ENCODE data around the gene ZCCHC3.
"Not testable (repeated sequence)": the region's sequence is repeated elsewhere in the genome, so short reads cannot be mapped to it uniquely, and the experiment has no call there.

The ZCCHC3 gene

GRCh38 chr20:316316-317068 is 19.1 kb downstream of the ZCCHC3 start:
- DNase-seq, result no peak

- DNase-seq, result peak; percentile 85
These were observed 27.0 kb downstream of the ZCCHC3 start for GRCh38 chr20:324177-325044.

- peak; percentile 98 for DNase-seq
These were observed 27.9 kb downstream of the ZCCHC3 start, which contains the start of gene SOX12 for GRCh38 chr20:325045-325888. TSS of gene SOX12 (plus strand) at chr20:325552. CDS start at chr20:325925, 373 bp downstream.

- peak; percentile 49 for DNase-seq
These were observed 28.7 kb downstream of the ZCCHC3 start for GRCh38 chr20:325889-326644.

- DNase-seq, result peak; percentile 64
These were observed 29.3 kb downstream of the ZCCHC3 start for GRCh38 chr20:326645-327185.

GRCh38 chr20:327186-328026 is 30.0 kb downstream of the ZCCHC3 start:
- DNase-seq, result peak; percentile 92

GRCh38 chr20:328027-328974 is 30.9 kb downstream of the ZCCHC3 start:
- DNase-seq, result no peak

- DNase-seq, result no peak
These were observed 31.8 kb downstream of the ZCCHC3 start for GRCh38 chr20:328975-329695.

GRCh38 chr20:329851-330232 is 32.5 kb downstream of the ZCCHC3 start:
- DNase-seq, result peak; percentile 39

- DNase-seq, result peak; percentile 47
These were observed 33.1 kb downstream of the ZCCHC3 start for GRCh38 chr20:330233-331149.

GRCh38 chr20:334578-334977 is 37.2 kb downstream of the ZCCHC3 start:
- no peak for DNase-seq

- DNase-seq, result not testable (repeated sequence)
These were observed 38.7 kb downstream of the ZCCHC3 start for GRCh38 chr20:336040-336439.

- DNase-seq, result no peak
These were observed 44.3 kb downstream of the ZCCHC3 start for GRCh38 chr20:341682-342081.

- no peak for DNase-seq
These were observed 45.7 kb downstream of the ZCCHC3 start for GRCh38 chr20:343107-343506.

GRCh38 chr20:346033-346639 is 48.8 kb downstream of the ZCCHC3 start:
- DNase-seq, result no peak

- peak; percentile 66 for DNase-seq
These were observed 49.4 kb downstream of the ZCCHC3 start, which contains the start of gene NRSN2 for GRCh38 chr20:346640-347316. TSS of gene NRSN2 (plus strand) at chr20:347111. CDS start at chr20:349644, 2,533 bp downstream.

GRCh38 chr20:347317-347639 is 49.9 kb downstream of the ZCCHC3 start:
- DNase-seq, result no peak
